Limb (tissue), 2 donors: ENCODE data around the gene RDM1.
"Not testable (repeated sequence)": the region's sequence is repeated elsewhere in the genome, so short reads cannot be mapped to it uniquely, and the experiment has no call there.

Experiments used
- DNase-seq, 2 donors: peaks; one replicate each; pipeline ENCODE4 v3.0.0-alpha.2; 2016; ENCODE audit errors: extremely low spot score in 2 of 2

The RDM1 gene

GRCh38 chr17:35930211-35931065, at the start of gene RDM1:
TSS of gene RDM1 (minus strand) at chr17:35930773. CDS start at chr17:35930727, 46 bp downstream.
- DNase-seq, result peak; percentile 79 to 86

- no peak for DNase-seq
These were observed 47.8 kb upstream of the RDM1 start for GRCh38 chr17:35978346-35978745.

- DNase-seq, result no peak
These were observed 46.9 kb upstream of the RDM1 start for GRCh38 chr17:35977509-35977908.

GRCh38 chr17:35973333-35974260, 43.0 kb upstream of the RDM1 start:
- DNase-seq, result no peak

- DNase-seq, result no peak
These were observed 42.4 kb upstream of the RDM1 start for GRCh38 chr17:35972945-35973332.

- no peak for DNase-seq
These were observed 42.0 kb upstream of the RDM1 start for GRCh38 chr17:35972535-35972934.

GRCh38 chr17:35972066-35972465, 41.5 kb upstream of the RDM1 start:
- DNase-seq, result no peak

- peak; percentile 81 to 84 for DNase-seq
These were observed 39.2 kb upstream of the RDM1 start for GRCh38 chr17:35969558-35970380.

GRCh38 chr17:35968520-35969054, 38.0 kb upstream of the RDM1 start:
- DNase-seq, result no peak

GRCh38 chr17:35965272-35965671, 34.7 kb upstream of the RDM1 start:
- DNase-seq, result no peak

GRCh38 chr17:35963663-35964062, 33.1 kb upstream of the RDM1 start:
- DNase-seq, result no peak

GRCh38 chr17:35953720-35954119, 23.1 kb upstream of the RDM1 start:
- no peak for DNase-seq

- DNase-seq, result no peak
These were observed 18.8 kb upstream of the RDM1 start for GRCh38 chr17:35949401-35949800.

- DNase-seq, result no peak
These were observed 17.5 kb upstream of the RDM1 start for GRCh38 chr17:35948092-35948491.

GRCh38 chr17:35947156-35947585, 16.6 kb upstream of the RDM1 start:
- DNase-seq, result peak in 1 of 2 donors; percentile 59

GRCh38 chr17:35944151-35944550, 13.6 kb upstream of the RDM1 start:
- DNase-seq, result no peak

- no peak for DNase-seq
These were observed 13.0 kb upstream of the RDM1 start, which contains the start of gene LYZL6 for GRCh38 chr17:35943537-35943936. TSS of gene LYZL6 (minus strand) at chr17:35943713. CDS start at chr17:35939356, 4,357 bp downstream.

- DNase-seq, result peak in 1 of 2 donors; percentile 46
These were observed 12.1 kb upstream of the RDM1 start for GRCh38 chr17:35942588-35943186.

- DNase-seq, result not testable (repeated sequence)
These were observed 7.9 kb upstream of the RDM1 start for GRCh38 chr17:35938492-35938891.

- no peak for DNase-seq
These were observed 5.5 kb upstream of the RDM1 start for GRCh38 chr17:35936063-35936462.
